SK-N-DZ (cell line): Measurements from ENCODE around the gene HECW1.
"Not testable (repeated sequence)": the region's sequence is repeated elsewhere in the genome, so short reads cannot be mapped to it uniquely, and the experiment has no call there.

ENCODE experiments used
- DNase-seq: peaks from one replicate; pipeline ENCODE4 v3.0.0-alpha.2; 2015; ENCODE audit warnings: low spot score

HECW1 gene

DNA sequence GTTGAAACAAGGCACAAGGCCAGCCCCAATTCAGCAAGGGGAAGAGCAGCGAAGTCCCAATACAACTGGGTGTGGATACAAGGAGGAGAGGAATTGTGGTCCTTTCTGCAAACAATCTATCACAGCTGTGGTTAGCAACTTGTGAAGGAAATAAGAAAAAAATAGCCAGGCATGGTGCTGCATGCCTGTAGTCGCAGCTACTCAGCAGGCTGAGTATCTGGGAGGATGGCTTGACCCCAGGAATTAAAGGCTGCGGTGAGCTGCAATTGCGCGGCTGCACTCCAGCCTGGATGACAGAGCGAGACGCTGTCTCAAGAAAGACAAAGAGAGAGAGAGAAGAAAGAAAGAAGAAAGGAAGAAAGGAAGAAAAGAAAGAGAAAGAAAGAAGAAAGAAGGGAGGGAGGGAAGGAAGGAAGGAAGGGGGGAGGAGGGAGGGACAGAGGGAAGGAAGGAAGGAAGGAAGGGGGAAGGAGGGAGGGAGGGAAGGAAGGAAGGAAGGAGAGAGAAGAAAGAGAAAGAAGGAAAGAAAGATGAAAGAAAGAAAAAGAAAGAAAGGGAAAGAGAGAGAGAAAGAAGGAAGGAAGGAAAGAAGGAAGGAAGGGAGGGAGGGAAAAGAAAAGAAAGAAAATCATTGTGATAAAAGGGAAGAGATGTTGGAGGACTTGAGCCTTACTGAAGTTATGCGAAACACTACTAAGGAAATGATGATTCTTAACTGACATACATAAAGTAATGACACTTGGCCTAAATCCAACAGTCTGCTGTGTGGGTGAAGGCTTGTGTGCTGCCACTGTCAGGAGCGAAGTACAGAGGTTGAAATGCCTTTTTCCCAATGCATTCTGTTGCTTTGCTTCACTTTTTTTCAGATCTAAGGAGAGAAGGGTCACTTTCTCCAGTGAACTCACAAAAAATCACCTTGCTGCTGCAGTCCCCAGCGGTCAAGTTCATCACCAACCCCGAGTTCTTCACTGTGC, 353.4 kb downstream of the HECW1 start:
- no peak for DNase-seq

DNA sequence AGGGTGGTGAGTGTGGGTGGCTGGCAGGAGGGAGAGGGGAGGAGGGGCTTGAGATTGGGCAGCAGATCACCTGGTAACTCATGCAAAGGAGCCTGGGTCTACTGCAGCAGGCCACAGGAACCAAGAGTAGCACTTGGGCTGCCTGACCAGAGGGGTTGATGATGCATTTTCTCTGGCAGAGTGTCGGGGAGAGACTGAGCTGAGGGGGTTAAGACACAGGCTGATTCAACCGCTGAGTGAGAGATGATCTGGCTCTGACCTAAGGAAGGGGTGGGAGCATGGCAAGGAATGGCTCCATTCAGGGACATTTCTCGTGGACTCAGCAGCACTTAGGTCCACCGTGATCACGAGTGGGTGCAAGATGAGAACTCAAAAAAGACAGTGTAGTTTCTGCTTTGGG, 355.0 kb downstream of the HECW1 start:
- no peak for DNase-seq

DNA sequence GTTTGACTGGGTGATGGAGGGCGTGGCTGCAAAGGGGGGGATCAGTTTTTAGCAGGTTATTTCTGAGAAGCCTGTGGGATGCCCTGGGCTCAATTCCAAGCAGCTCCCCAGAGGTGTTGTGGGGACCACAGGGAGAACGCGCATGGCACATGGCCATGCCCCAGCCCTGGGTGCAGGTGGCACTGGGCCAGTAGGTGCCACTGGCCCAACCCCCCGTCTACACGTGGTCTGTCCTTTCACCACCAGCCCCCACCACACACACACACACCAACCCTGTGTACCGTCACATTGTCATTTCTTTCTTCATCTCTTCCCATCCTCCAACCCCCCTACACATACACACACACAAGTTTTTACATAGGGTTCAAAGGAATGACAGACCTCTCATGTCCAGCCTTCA, 355.4 kb downstream of the HECW1 start:
- DNase-seq, result no peak

DNA sequence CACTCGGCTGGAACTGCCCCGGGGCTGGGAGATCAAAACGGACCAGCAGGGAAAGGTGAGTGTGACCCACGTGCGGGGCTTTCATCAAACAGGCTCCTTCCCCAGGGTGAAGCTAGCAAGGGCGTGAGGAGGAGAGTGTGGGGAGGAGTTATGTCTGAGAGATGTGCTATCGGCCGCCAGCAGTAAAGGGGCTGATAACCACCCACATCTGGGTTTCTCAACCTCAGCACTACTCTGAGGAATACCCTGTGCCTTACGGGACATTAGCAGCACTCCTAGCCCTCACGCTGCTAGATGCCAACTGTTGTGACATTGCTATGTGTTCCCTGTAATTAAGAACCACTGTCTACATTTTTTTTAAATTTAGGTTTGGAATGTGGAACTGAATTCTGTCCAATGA, 356.6 kb downstream of the HECW1 start:
- no peak for DNase-seq

DNA sequence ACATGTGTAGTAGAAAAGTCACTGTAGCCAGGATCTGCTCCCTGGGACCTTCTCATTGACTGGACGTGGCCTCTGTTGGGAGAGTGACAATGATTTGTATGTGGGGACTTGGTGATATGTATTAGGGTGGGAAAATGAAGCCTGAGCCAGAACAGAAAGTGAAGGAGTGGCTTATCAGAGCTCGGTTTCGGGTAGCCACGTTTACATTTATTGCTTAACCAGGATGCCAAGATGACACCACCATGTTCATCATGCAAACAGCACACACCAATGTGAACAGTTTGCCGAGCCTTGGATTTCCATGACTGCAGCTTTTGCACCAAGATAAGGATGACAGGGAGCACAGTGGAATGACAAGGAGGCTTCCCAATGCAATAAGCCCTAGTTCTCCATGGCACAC, 357.7 kb downstream of the HECW1 start:
- no peak for DNase-seq

DNA sequence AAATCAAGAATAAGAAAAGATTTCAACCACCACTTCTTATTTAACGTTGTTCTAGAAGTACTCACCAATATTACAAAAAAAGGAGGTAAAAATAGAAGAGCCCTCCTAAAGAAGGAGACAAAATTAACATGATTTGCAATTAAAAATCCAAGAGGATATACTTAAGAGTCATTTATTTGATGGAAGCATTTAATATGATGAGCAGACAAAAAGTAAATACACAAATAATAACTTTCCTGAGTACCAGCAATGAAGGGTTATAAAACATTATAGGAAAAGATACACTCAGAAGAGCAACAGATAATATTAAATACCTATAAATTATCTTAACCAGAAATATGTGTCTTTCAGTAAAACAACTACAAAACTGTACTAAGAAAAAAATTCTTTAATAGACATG, 363.5 kb downstream of the HECW1 start:
- no peak for DNase-seq

DNA sequence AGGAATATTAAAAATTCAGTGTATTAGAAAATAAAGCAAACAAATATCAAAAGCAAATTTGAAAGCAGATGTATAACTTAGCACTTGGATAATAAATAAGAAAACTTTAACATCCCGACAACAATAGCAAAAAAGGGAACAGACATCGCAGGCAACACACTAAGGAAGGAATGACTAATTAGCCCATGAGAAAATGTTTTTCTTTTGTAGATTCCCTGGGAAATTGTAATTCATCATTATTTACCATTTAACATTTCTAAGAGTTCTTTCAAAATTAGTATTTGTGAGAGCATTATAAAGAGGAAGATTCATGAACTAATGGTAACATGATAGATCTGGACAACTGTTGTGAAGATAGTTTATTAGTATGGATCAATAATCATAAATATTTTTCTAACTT, 364.4 kb downstream of the HECW1 start:
- DNase-seq, result no peak

DNA sequence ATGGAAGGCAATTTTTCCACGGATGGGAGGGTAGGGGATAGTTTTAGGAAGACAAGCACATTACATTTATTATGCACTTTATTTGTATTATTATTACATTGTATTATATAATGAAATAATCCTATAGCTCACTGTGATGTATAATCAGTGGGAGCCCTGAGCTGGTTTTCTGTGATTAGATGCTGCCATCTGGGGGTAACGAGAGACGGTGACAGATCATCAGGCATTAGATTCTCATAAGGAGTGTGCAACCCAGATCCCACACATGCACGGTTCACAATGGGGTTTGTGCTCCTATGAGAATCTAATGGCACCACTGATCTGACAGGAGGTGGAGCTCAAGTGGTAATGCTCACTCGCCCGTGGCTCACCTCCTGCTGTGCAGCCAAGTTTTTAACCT, 366.6 kb downstream of the HECW1 start:
- DNase-seq, result no peak

DNA sequence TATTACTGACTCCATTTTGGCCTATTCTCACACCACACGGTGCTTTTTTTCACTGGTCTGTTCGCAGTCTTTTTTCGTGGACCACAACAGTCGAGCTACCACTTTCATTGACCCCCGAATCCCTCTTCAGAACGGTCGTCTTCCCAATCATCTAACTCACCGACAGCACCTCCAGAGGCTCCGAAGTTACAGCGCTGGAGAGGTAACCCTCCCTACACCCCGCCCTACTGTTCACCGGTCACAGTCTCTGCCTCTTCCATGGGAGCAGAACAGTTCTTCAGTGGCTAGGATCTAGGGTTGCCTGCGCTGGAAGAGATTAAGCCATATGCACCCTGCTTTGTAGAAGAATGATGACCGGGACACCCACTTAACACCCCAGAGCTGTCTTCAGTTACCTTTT, 367.1 kb downstream of the HECW1 start:
- DNase-seq, result no peak

DNA sequence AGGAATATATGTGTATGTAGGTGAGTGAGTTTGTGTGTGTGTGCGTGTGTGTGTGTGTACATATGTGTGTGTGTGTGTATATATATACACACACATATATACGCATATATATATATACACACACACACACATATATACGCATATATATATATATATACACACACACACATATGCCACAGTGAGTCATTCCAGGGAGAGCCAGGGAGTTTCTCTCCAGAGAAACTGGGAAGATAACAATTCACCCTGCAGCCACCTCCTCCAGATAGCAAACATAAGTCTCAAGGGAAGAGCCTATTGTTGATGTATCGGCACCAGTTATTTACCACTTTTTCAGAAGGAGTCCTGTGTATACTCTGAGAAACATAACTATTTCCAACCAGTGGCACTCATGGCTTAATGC, 368.1 kb downstream of the HECW1 start:
- no peak for DNase-seq

DNA sequence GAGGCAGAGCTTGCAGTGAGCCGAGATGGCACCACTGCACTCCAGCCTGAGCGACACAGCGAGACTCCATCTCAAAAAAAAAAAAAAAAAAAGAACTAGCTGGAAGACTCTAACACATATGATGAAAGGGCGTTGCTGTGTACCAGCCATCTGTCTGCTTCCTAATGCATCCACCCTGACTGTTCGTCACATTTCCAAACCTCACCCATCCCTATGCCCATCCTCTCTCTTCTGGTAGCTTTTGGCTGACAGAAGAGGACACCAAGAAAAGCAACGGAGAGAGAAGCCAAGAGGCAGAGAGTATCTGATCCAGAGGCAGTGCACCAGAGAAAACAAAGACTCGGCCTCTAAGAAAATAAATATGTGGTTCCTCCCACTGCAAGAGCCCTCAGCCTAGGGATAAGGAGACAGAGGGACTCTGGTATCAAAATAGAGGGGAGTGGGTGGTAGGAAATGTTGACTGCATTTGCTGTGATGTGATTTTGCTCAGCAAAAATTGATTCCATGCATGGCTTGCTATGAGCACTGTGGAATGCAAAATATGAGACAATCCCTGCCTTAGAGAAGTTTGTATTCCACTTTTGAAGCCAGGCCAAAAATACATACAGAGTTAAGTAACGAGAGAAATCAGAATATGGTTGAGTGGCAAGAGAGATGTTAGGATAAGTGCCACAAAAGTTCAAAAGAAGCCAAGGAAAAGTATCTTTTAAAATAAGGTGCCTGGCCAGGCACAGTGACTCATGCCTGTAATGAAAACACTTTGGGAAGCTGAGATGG, 369.6 kb downstream of the HECW1 start:
- DNase-seq, result no peak

DNA sequence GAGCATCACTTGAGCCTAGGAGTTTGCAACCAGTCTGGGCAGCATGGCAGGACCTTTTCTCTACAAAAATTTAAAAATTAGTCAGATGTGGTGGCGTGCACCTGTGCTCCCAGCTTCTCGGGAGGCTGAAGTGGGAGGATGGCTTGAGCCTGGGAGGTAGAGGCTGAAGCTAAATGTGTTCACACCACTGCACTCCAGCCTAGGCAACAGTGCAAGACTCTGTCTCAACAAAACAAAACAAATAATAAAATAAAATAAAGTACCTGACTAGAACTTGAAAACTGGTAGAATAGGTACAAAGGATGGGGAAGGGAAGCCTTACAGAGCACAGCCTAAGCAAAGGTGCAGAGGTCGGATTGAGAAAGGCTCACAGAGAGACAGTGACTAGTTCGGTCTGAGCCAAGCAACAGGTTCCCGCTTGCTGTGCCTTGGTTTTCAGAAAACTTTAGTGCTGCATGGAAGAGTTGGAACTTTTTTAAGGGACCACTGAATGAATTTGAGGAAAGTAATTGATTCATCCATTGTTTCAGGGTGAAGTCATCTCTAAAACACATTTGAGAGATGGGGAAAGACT, 370.3 kb downstream of the HECW1 start:
- no peak for DNase-seq

DNA sequence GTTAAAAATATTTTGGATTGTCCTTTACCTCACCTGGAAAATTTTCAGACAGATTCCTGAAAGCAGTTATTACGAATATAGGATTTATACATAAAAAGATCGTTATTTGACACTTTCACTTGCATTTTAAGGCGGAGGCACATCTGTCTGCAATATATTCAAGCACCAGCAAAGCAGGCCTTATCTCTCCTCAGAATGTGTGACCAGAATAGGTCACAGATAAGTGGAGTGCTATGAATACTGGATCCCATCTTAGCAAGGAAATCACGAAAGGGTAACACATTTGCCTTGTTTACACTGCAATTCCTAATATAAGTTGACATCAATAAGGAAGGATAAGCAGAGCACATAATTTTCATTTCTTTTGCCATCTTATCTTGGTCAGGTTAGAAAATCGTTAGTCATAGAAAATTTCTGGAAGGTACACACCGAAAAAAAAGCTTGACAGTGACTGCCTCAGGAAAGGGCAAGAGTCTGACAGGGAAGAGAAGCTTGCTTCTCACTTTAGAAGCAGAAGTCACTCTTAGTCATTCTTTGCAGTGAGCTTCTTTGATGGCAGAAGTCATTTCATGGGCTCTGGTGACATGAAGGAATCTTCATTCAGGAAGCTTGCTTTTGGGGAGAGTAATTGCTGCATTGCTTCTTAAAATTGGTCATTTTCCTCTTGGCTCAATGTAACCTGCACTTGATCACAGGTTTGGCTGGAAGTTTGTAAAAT, 372.4 kb downstream of the HECW1 start:
- no peak for DNase-seq

DNA sequence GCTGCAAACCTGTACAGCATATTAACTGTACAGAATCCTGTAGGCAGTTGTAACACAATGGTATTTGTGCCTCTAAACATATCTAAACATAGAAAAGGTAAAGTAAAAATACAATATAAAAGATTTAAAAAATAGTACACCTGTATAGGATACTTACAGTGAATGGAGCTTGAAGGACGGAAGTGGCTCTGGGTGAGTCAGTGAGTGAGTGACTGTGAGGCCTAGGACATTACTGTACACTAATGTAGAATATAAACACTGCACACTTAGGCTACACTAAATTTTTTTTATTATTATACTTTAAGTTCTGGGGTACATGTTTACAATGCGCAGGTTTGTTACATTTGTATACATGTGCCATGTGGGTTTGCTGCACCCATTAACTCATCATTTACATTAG, 373.1 kb downstream of the HECW1 start:
- DNase-seq, result no peak

DNA sequence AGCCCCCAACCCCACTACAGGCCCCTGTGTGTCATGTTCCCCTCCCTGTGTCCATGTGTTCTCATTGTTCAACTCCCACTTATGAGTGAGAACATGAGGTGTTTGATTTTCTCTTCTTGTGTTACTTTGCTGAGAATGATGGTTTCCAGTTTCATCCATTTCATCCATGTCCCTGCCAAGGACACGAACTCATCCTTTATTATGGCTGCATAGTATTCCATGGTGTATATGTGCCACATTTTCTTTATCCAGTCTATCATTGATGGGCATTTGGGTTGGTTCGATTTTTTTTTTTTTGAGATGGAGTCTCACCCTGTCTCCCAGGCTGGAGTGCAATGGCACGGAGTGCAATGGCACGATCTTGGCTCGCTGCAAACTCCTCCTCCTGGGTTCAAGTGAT, 373.6 kb downstream of the HECW1 start:
- not testable (repeated sequence) for DNase-seq

DNA sequence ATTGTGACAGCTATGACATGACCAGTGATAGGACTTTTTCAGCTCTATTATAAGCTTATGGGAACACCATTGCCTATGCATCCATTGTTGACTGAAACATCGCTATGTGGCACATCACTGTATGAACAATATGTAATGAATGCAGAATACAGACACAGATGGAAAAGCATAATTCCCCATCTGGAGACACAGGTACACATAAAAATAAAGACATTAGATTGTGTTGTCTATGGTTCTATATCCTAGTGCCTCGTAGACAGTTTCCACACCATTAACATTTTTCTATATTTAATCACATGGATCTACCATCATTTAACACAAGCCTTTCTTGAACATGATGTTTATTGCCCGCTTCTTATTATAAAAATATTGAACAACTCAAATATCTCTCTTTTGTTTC, 374.2 kb downstream of the HECW1 start:
- no peak for DNase-seq

DNA sequence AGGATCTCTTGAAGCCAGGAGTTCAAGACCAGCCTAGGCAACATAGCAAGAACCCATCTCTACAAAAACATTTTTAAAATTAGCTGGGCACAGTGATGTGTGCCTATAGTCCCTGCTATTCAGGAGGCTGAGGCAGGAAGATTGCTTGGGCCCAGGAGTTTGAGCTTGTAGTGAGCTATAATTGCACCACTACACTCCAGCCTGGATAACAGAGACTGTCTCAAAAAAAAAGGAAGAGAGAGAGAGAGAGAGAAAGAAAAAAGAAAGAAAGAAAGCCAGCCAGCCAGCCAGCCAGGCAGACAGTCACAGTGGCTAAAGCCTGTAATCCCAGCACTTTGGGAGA, 375.3 kb downstream of the HECW1 start:
- DNase-seq, result no peak

DNA sequence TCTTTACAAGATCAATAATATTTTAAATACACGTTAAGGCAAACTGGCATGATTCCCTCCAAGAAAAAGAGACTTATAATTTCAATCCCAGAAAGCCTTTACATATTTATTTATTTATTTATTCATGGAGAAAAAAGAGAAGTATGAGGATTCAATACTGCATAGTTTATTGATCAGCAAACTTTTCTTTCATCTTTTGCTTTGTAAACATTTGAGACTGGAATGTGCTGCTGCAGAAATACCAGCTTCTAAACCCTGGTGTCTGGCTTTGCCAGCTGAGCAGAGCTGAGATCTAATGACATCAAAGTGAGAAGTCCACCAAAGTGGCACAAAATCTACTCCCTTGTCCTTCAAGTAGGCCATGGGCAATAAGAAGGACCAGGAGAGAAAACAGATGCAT, 376.8 kb downstream of the HECW1 start:
- no peak for DNase-seq

DNA sequence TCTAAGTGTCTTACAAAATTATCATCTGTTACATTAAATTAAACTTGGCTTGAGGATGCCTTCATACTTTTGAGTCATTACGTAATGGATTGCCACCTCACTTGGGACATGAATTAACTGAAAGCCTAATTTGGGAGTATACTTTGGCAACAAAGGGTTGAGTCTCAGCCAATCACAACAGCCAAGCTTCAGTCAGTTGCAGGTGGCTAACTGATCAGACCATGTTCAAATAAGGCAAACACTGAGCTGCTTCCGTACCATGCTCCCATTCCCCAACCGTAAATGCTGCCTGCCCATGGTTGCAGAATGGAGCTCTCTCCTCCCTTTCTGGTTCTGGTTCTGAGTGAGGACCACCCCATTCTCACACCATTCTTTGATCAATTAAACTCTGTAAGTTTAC, 377.6 kb downstream of the HECW1 start:
- DNase-seq, result no peak

DNA sequence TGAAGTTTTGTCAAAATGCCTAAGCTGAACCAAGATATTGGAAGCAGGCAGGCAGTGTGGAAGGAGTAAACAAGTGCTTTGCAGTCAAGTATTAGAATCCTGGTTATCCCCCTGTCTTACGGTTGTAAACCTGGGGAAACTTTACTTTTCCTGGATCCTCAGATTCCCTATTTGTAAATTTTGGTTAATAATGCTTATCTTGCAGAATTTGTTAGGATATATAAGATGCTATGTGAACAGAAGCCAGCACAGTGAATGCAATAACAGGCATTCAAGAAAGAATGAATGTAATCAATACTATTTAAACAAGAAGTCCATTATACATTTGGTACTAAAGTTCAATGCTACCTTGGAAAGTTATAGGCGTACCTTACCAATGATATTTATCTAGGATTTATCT, 378.7 kb downstream of the HECW1 start:
- no peak for DNase-seq

DNA sequence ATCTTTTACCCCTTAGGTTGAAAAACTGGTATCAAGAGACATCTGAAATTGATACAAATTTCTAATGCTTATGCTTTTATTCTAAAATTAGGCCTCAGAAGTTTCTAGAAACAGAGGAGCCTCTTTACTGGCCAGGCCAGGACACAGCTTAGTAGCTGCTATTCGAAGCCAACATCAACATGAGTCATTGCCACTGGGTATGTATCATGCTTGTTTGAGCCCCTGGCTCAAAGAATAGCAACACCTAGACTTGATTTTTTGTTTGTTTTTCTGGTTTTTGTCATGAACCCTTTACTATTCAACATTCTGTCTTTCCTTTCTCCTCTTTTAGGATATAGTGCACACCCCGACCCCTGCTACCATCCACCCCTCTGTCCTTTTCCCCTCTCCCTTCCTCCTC, 379.5 kb downstream of the HECW1 start:
- no peak for DNase-seq

DNA sequence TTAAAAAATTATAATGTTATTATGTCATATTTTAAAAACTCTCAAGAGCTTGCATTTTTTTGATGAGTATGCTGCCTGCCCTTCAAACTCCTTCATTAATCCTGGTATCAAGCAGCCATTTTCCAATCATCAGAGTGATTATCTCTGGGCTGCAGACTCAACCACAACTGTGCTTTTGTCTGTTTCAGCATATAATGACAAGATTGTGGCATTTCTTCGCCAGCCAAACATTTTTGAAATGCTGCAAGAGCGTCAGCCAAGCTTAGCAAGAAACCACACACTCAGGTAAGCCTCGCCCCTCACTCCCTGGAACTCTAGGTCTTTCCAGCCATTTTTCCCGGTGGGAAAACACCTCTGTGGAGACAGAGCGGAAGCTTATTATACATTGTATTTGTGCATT, 380.4 kb downstream of the HECW1 start:
- no peak for DNase-seq
